ENCODE results near the gene MTOR.

MTOR gene

DNA sequence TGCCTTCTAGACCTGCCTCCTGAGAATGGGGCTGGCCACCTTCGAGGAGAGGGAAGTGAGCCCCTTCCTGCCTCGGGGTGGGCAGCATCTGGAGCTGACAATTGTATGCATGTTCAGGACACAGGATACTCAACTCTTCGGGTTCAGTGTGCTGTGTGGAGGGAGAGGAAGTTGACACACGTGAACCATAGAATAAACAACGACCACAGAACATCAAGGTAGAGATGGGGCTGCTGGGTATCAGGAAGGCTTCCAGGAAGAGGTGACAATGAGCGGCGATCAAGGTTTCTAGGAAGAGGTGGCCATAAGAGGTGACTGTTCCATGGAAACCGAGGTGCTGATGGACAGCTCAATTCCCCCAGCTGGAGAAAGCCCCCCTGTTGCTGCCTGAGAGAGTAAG lies 32.6 kb upstream of the MTOR start:
- H4K20me1 ChIP-seq (ENCODE audit: insufficient read depth, low read length, poor library complexity, severe bottlenecking), result no peaks in the 10 kb centered on the region
- H3K9me3 ChIP-seq (ENCODE audit: insufficient read depth, low read depth, low read length), result no peaks in the 10 kb centered on the region
- no peaks in the 10 kb centered on the region for H3K79me2 ChIP-seq (ENCODE audit: insufficient read depth, low read length)
- no peak overlapping the region for H3K4me3 ChIP-seq (ENCODE audit: low read length, poor library complexity, severe bottlenecking)
- no peaks in the 10 kb centered on the region for H3F3A ChIP-seq (ENCODE audit: low read depth)
- no peak overlapping the region for H3K9ac ChIP-seq (ENCODE audit: low read depth, low read length, poor library complexity, severe bottlenecking)
- no peaks in the 10 kb centered on the region for H3K27me3 ChIP-seq (ENCODE audit: insufficient read depth, low read length, poor library complexity, severe bottlenecking)
- no peak overlapping the region for H3K4me2 ChIP-seq (ENCODE audit: low read depth, low read length, poor library complexity, severe bottlenecking)
- no peaks in the 10 kb centered on the region for H3K9me2 ChIP-seq (replicated peaks; ENCODE audit: low read depth, low read length)
- no peak overlapping the region for H2AFZ ChIP-seq (ENCODE audit: low read length)
- H3K4me1 ChIP-seq (ENCODE audit: insufficient read depth, low read length, poor library complexity, severe bottlenecking), result no peaks in the 10 kb centered on the region
- TF ChIP-seq EZH2phosphoT487 (IDR thresholded peaks at IDR 0.05; ENCODE audit: borderline replicate concordance), result no peak
- H3K36me3 ChIP-seq (ENCODE audit: insufficient read depth, low read length), result peaks cover 28% of the 10 kb centered on the region; the same call in 1 of the 2 replicates

DNA sequence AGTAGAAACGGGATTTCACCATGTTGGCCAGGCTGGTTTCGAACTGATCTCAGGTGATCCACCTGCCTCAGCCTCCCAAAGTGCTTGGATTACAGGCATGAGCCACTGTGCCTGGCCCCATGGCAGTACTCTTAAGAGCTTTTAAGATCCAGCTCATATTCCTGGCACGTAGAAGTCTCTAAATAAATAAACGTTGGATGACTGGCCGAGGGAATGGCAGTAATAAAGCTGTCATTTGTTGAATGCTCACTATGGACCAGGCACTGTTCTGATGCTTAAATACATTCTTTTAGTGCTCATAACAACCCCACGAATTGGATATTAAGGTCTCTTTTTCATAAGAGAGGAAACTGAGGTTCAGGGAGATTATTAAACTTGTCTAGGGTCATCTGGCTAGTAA lies 31.5 kb upstream of the MTOR start:
- Histone ChIP-seq H3K9me2 (replicated peaks; ENCODE audit: low read depth, low read length) (no peaks in the 10 kb centered on the region), H4K20me1 (ENCODE audit: insufficient read depth, low read length, poor library complexity, severe bottlenecking) (no peaks in the 10 kb centered on the region), H3K9me3 (ENCODE audit: insufficient read depth, low read depth, low read length) (no peaks in the 10 kb centered on the region), H2AFZ (ENCODE audit: low read length) (no peak overlapping the region), H3K79me2 (ENCODE audit: insufficient read depth, low read length) (peaks cover under 1% of the 10 kb centered on the region; the same call in 1 of the 2 replicates), H3K4me2 (ENCODE audit: low read depth, low read length, poor library complexity, severe bottlenecking) (no peak overlapping the region), H3K36me3 (ENCODE audit: insufficient read depth, low read length) (peaks cover 33% of the 10 kb centered on the region; the same call in 1 of the 2 replicates), H3K9ac (ENCODE audit: low read depth, low read length, poor library complexity, severe bottlenecking) (no peak overlapping the region), H3K27me3 (ENCODE audit: insufficient read depth, low read length, poor library complexity, severe bottlenecking) (no peaks in the 10 kb centered on the region), H3F3A (ENCODE audit: low read depth) (no peaks in the 10 kb centered on the region), H3K4me1 (ENCODE audit: insufficient read depth, low read length, poor library complexity, severe bottlenecking) (no peaks in the 10 kb centered on the region), H3K4me3 (ENCODE audit: low read length, poor library complexity, severe bottlenecking) (no peak overlapping the region)
- TF ChIP-seq EZH2phosphoT487 (IDR thresholded peaks at IDR 0.05; ENCODE audit: borderline replicate concordance), result no peak
- TF ChIP-seq, protein P1, sequence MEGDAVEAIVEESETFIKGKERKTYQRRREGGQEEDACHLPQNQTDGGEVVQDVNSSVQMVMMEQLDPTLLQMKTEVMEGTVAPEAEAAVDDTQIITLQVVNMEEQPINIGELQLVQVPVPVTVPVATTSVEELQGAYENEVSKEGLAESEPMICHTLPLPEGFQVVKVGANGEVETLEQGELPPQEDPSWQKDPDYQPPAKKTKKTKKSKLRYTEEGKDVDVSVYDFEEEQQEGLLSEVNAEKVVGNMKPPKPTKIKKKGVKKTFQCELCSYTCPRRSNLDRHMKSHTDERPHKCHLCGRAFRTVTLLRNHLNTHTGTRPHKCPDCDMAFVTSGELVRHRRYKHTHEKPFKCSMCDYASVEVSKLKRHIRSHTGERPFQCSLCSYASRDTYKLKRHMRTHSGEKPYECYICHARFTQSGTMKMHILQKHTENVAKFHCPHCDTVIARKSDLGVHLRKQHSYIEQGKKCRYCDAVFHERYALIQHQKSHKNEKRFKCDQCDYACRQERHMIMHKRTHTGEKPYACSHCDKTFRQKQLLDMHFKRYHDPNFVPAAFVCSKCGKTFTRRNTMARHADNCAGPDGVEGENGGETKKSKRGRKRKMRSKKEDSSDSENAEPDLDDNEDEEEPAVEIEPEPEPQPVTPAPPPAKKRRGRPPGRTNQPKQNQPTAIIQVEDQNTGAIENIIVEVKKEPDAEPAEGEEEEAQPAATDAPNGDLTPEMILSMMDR (conservative IDR thresholded peaks at IDR 0.05; ENCODE audit: low read length), result no peak

DNA sequence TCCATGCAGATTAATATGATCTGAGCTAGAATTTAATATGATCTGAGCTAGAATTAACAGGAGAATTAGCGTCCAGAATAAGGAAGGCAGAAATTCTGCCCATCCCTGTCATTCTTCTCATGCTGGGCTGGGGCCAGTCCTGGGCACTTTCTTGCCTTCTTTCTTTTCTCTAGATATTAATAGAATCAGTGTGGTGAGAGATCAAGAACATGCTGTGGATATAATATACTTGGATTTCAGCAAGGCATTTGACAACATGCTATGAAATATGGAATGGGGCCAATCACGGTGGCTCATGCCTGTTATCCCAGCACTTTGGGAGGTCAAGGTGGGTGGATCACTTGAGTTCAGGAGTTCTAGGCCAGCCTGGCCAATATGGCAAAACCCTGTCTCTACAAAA lies 28.7 kb upstream of the MTOR start:
- Histone ChIP-seq H3K9me2 (replicated peaks; ENCODE audit: low read depth, low read length) (no peaks in the 10 kb centered on the region), H3K36me3 (ENCODE audit: insufficient read depth, low read length) (peaks cover 51% of the 10 kb centered on the region; the same call in 1 of the 2 replicates)
- TF ChIP-seq, protein P1 (conservative IDR thresholded peaks at IDR 0.05; ENCODE audit: low read length), result no peak
- no peak for TF ChIP-seq EZH2phosphoT487 (IDR thresholded peaks at IDR 0.05; ENCODE audit: borderline replicate concordance)

DNA sequence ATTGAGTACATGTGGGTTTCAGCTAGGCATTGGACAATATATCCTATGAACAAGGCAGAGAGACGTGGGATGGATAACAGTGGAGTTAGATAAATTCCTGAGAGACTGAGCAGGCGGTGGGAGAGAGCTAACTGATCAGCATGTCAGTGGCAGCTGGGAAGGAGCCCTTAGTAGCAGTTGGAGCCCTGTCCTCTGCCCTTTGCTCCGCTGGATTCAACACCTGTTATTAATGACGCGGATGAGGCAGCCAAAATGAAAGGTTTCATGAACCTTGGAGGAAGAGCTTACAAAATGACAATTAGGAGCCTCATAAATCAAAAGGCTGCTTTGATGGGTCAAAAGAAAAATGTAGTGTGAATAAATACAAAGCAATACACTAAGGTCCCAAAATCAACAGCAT lies 26.7 kb upstream of the MTOR start:
- Histone ChIP-seq H3K4me2 (ENCODE audit: low read depth, low read length, poor library complexity, severe bottlenecking) (no peak overlapping the region), H3K79me2 (ENCODE audit: insufficient read depth, low read length) (peaks cover 37% of the 10 kb centered on the region), H3K36me3 (ENCODE audit: insufficient read depth, low read length) (peaks cover 47% of the 10 kb centered on the region; the same call in 1 of the 2 replicates), H3K9me2 (replicated peaks; ENCODE audit: low read depth, low read length) (no peaks in the 10 kb centered on the region), H2AFZ (ENCODE audit: low read length) (no peak overlapping the region), H3K9me3 (ENCODE audit: insufficient read depth, low read depth, low read length) (no peaks in the 10 kb centered on the region), H3F3A (ENCODE audit: low read depth) (no peaks in the 10 kb centered on the region), H3K4me3 (ENCODE audit: low read length, poor library complexity, severe bottlenecking) (no peak overlapping the region), H4K20me1 (ENCODE audit: insufficient read depth, low read length, poor library complexity, severe bottlenecking) (no peaks in the 10 kb centered on the region), H3K27me3 (ENCODE audit: insufficient read depth, low read length, poor library complexity, severe bottlenecking) (no peaks in the 10 kb centered on the region), H3K4me1 (ENCODE audit: insufficient read depth, low read length, poor library complexity, severe bottlenecking) (no peaks in the 10 kb centered on the region), H3K9ac (ENCODE audit: low read depth, low read length, poor library complexity, severe bottlenecking) (no peak overlapping the region)
- TF ChIP-seq, protein P1 (conservative IDR thresholded peaks at IDR 0.05; ENCODE audit: low read length), result no peak
- no peak for TF ChIP-seq EZH2phosphoT487 (IDR thresholded peaks at IDR 0.05; ENCODE audit: borderline replicate concordance)

More for the DNA sequence above, 28.7 kb upstream of the MTOR start:
- no peaks in the 10 kb centered on the region for H3K4me1 ChIP-seq (ENCODE audit: insufficient read depth, low read length, poor library complexity, severe bottlenecking)
- no peaks in the 10 kb centered on the region for H4K20me1 ChIP-seq (ENCODE audit: insufficient read depth, low read length, poor library complexity, severe bottlenecking)
- no peaks in the 10 kb centered on the region for H3K27me3 ChIP-seq (ENCODE audit: insufficient read depth, low read length, poor library complexity, severe bottlenecking)
- no peak overlapping the region for H2AFZ ChIP-seq (ENCODE audit: low read length)
- no peak overlapping the region for H3K4me2 ChIP-seq (ENCODE audit: low read depth, low read length, poor library complexity, severe bottlenecking)
- H3F3A ChIP-seq (ENCODE audit: low read depth), result no peaks in the 10 kb centered on the region
- no peak overlapping the region for H3K9ac ChIP-seq (ENCODE audit: low read depth, low read length, poor library complexity, severe bottlenecking)
- no peaks in the 10 kb centered on the region for H3K9me3 ChIP-seq (ENCODE audit: insufficient read depth, low read depth, low read length)
- H3K79me2 ChIP-seq (ENCODE audit: insufficient read depth, low read length), result peaks cover 19% of the 10 kb centered on the region; the same call in 1 of the 2 replicates
- H3K4me3 ChIP-seq (ENCODE audit: low read length, poor library complexity, severe bottlenecking), result no peak overlapping the region
